Esophagus muscularis mucosa (tissue), 4 donors: ENCODE data around the gene TRMT1. TPM values are rescaled to one million over a fixed set of nuclear protein-coding genes. Genes with fewer than 3 reads are reported as not detected.

ENCODE experiments used
- DNase-seq: peaks from one replicate; pipeline ENCODE4 v3.0.0-alpha.2; 2017; ENCODE audit errors: extremely low spot score
- H3K27ac ChIP-seq, 4 donors: fragments of 200-600 bp; sonication (generic); replicated peaks in 1 of 4; 1 replicate in 3 of 4; 2 replicates in 1 of 4; pipeline ENCODE4 v1.5.1; 2016 to 2019; ENCODE audit warnings: mild to moderate bottlenecking in 1 of 4
- H3K27me3 ChIP-seq, 4 donors: fragments of 200-600 bp; sonication (generic); one replicate each; pipeline versions ENCODE4 v1.5.1 to v1.6.0; 2016 to 2019
- H3K36me3 ChIP-seq, 4 donors: fragments of 200-600 bp; sonication (generic); one replicate each; pipeline ENCODE4 v1.5.1; 2016 to 2019
- H3K4me1 ChIP-seq, 4 donors: fragments of 200-600 bp; sonication (generic); one replicate each; pipeline ENCODE4 v1.5.1; 2016 to 2019
- H3K4me3 ChIP-seq, 4 donors: fragments of 200-600 bp; sonication (generic); 1 replicate in 2 of 4; 2 replicates in 2 of 4; pipeline ENCODE4 v1.5.1; 2016 to 2019; ENCODE audit warnings: mild to moderate bottlenecking in 4 of 4, moderate library complexity in 1 of 4
- H3K9me3 ChIP-seq, 4 donors: fragments of 200-600 bp; sonication (generic); 1 replicate in 3 of 4; 2 replicates in 1 of 4; pipeline ENCODE4 v1.5.1; 2016 to 2019
- CTCF ChIP-seq, 3 experiments: fragments of 200-600 bp in 2 of 3; fragments of 450-650 bp in 1 of 3; sonication (generic) in 2 of 3; IDR thresholded peaks; one replicate each; pipeline ENCODE4 v1.5.1; 2017 to 2019; ENCODE audit warnings: antibody characterized with exemption in 3 of 3, mild to moderate bottlenecking in 2 of 3, moderate library complexity in 1 of 3
- EP300 ChIP-seq: sonication (generic); formaldehyde crosslinking; IDR thresholded peaks from one replicate; pipeline ENCODE4 v1.6.1; 2017; ENCODE audit warnings: antibody characterized with exemption
- POLR2A ChIP-seq: fragments of 450-650 bp; IDR thresholded peaks from one replicate; pipeline ENCODE4 v1.6.1; 2017; ENCODE audit warnings: antibody characterized with exemption, moderate library complexity, mild to moderate bottlenecking, low read depth
- POLR2AphosphoS5 ChIP-seq, 2 donors: sonication (generic); formaldehyde crosslinking; IDR thresholded peaks; one replicate each; pipeline ENCODE4 v1.6.1; 2017; ENCODE audit warnings: antibody characterized with exemption in 2 of 2
- WGBS: methylation state at CpG from one replicate; pipeline ENCODE4 v1.1.5; 2018; 5-methylcytosine and 5-hydroxymethylcytosine counted together
- intact Hi-C: fragments of 100-400 bp; cut with DNase I; formaldehyde crosslinking; loops from one replicate; pipeline ENCODE4 v1.15.1; 2023
- total RNA-seq, 4 donors: library from RNA; depleted of rRNA; stranded (reverse); fragments of >200 nt; gene quantifications; one replicate each; pipeline versions ENCODE4 v1.1.0 to v1.2.1, GENCODE V29; 2016

TRMT1 gene
- total RNA-seq, 4 donors from 2014 or later: 21.4 to 27.6 (median 26.9) TPM

GRCh38 chr19:13128583-13128982, 12.0 kb upstream of the TRMT1 start:
- no peak overlapping the region for H3K27ac ChIP-seq
- no peak for DNase-seq
- no peaks in the 10 kb centered on the region for H3K9me3 ChIP-seq
- peaks cover 1 to 20% (median 8%) of the 10 kb centered on the region in 4 donors for H3K4me1 ChIP-seq
- peaks cover 0 to 14% (median 6%) of the 10 kb centered on the region in 4 donors for H3K36me3 ChIP-seq
- no peak overlapping the region for H3K4me3 ChIP-seq
- intact Hi-C loops: no loop called here
- no peak for TF ChIP-seq POLR2AphosphoS5 (IDR thresholded peaks at IDR 0.05)
- TF ChIP-seq POLR2A: no peak
- no peak for TF ChIP-seq CTCF (IDR thresholded peaks at IDR 0.05)
- TF ChIP-seq EP300: no peak
- no peaks in the 10 kb centered on the region for H3K27me3 ChIP-seq
- WGBS: 80% methylated on average over 1 of the region's 1 CpG

- no peak for DNase-seq
- intact Hi-C loops: no loop called here
- H3K9me3 ChIP-seq: no peaks in the 10 kb centered on the region
Observed at GRCh38 chr19:13127811-13128575, 11.5 kb upstream of the TRMT1 start.

DNA sequence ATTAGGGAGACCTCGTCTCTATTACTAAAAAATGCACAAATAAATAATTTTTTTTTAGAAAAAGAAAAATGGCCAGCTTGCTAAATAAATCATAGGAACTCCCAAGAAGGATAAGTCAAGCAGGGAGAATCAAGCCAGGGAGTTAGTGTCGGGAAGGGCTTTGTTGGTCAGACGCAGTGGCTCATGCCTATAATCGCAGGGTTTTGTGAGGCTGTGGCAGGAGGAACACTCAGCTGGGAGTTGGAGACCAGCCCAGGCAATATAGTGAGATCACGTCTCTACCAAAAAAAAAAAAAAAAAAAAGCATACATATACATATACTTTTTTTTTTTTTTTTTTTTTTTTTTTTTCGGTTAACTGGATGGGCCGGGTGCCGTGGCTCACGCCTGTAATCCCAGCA, 10.5 kb upstream of the TRMT1 start:
- Histone ChIP-seq H3K36me3 (peaks cover 0 to 14% (median 6%) of the 10 kb centered on the region in 4 donors), H3K27me3 (no peaks in the 10 kb centered on the region), H3K9me3 (no peaks in the 10 kb centered on the region), H3K4me3 (no peak overlapping the region), H3K4me1 (peaks cover 0 to 10% (median 2%) of the 10 kb centered on the region in 4 donors), H3K27ac (no peak overlapping the region)
- DNase-seq: no peak
- no peak for TF ChIP-seq CTCF (IDR thresholded peaks at IDR 0.05)
- no peak for TF ChIP-seq EP300
- TF ChIP-seq POLR2A: no peak
- no peak for TF ChIP-seq POLR2AphosphoS5 (IDR thresholded peaks at IDR 0.05)
- intact Hi-C loops: no loop called here
- WGBS: 86% methylated on average over 8 of the region's 9 CpGs

More at GRCh38 chr19:13127811-13128575, 11.5 kb upstream of the TRMT1 start:
- TF ChIP-seq CTCF (IDR thresholded peaks at IDR 0.05) (no peak), POLR2AphosphoS5 (IDR thresholded peaks at IDR 0.05) (no peak), POLR2A (no peak), EP300 (no peak)
- Histone ChIP-seq H3K27me3 (no peaks in the 10 kb centered on the region), H3K4me1 (peaks cover 0 to 14% (median 3%) of the 10 kb centered on the region in 4 donors), H3K27ac (no peak overlapping the region), H3K36me3 (peaks cover 0 to 14% (median 6%) of the 10 kb centered on the region in 4 donors), H3K4me3 (no peak overlapping the region)
- WGBS: 83% methylated on average over 6 of the region's 6 CpGs

- 90% methylated on average over 20 of the region's 20 CpGs for WGBS
- no peak for DNase-seq
- Histone ChIP-seq H3K9me3 (no peaks in the 10 kb centered on the region), H3K4me3 (no peak overlapping the region), H3K27ac (no peak overlapping the region), H3K27me3 (no peaks in the 10 kb centered on the region), H3K4me1 (peaks cover 20 to 42% (median 31%) of the 10 kb centered on the region in 4 donors), H3K36me3 (peaks cover 0 to 20% (median 8%) of the 10 kb centered on the region in 4 donors)
- intact Hi-C loops: no loop called here
- TF ChIP-seq EP300: no peak
Observed at GRCh38 chr19:13122980-13123957, 6.7 kb upstream of the TRMT1 start.
